ENCODE data around the gene CACNG4. TPM values are rescaled to one million over a fixed set of nuclear protein-coding genes. Genes with fewer than 3 reads are reported as not detected.

The CACNG4 gene
- total and polyA plus RNA-seq, 2 of the 4 experiments (the other 2 are of a cell fraction): under 0.01 to 0.53 TPM

DNA sequence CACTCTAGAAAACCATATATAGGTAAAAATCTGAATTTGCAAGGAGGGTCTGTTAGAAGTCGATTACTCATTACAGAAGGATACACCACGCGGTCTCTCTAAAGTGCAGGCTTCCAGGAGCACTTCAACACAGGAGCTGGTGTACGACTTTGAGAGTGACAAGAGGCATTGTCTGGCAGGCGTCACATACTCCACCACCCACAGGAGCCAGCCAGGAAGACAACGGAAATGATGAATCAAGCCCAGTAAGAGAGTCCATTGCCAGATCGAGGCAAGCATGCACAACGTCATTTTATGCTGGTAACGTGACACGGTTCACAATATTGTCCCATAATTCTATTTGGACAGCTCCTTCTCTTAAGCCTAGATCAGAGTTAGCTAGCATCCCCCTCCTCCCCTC lies 15.0 kb upstream of the CACNG4 start:
- WGBS, 2 experiments (ENCODE audit: extremely low coverage in 2 of 2, insufficient read length in 1 of 2): 100% methylated on average over 2 of the region's 10 CpGs; no CpG with 5 or more reads in 1 of the 2 experiments
- H3K23ac ChIP-seq (ENCODE audit: low read depth, low read length): no peak overlapping the region
- H3K4me2 ChIP-seq (ENCODE audit: low read depth, low read length): no peak overlapping the region
- H3K4me3 ChIP-seq (ENCODE audit: insufficient read depth, low read depth, low read length): no peak overlapping the region
- ChIA-PET POLR2A (ENCODE audit: unreplicated experiment) (no interaction called here), CTCF (interaction anchor here (0.6 kb wide), 1 partner anchor 36 kb away, joined by 3 read pairs; no protein-coding TSS in a partner anchor)
- no peak overlapping the region for H4K8ac ChIP-seq (ENCODE audit: low read depth in 2 of 2, low read length in 2 of 2)
- H4K5ac ChIP-seq (ENCODE audit: low read depth, low read length): no peak overlapping the region
- H3K4ac ChIP-seq (ENCODE audit: low read depth, low read length): no peak overlapping the region
- no peak overlapping the region for H2AK9ac ChIP-seq (replicated peaks; ENCODE audit: low read depth, low read length, poor library complexity)
- H3K27ac ChIP-seq (ENCODE audit: insufficient read depth, low read length): no peak overlapping the region
- H4K91ac ChIP-seq (ENCODE audit: insufficient read depth, low read depth, low read length): no peak overlapping the region
- in situ Hi-C loops (cut with MboI; ENCODE audit: low sequenced_read_pairs): no loop called here
- no peak overlapping the region for H3K56ac ChIP-seq (ENCODE audit: extremely low read depth, insufficient read depth, low read length)
- H3K36me3 ChIP-seq (ENCODE audit: control insufficient read depth, insufficient read depth, low read length): no peaks in the 10 kb centered on the region
- dilution Hi-C loops (cut with HindIII; ENCODE audit: low sequenced_read_pairs, unreplicated experiment): no loop called here
- ATAC-seq (ENCODE audit: low read depth): no peak
- peak; percentile 8 for DNase-seq
- H2AK5ac ChIP-seq (ENCODE audit: low read depth, low read length): no peak overlapping the region
- H2BK120ac ChIP-seq (ENCODE audit: low read depth, low read length): no peak overlapping the region
- BruUV-seq (replicated peaks): no TSS peak
- no peak overlapping the region for H3K9ac ChIP-seq (ENCODE audit: low read depth, low read length)
- no peaks in the 10 kb centered on the region for H3K9me3 ChIP-seq (ENCODE audit: control insufficient read depth, insufficient read depth, low read length)
- peaks cover 27% of the 10 kb centered on the region for H3K9me1 ChIP-seq (ENCODE audit: insufficient read depth, low read length)
- H3K4me1 ChIP-seq (ENCODE audit: control insufficient read depth, insufficient read depth, low read length): peaks cover 20% of the 10 kb centered on the region
- H3K27me3 ChIP-seq (ENCODE audit: control insufficient read depth, insufficient read depth, low read length): peaks cover 8% of the 10 kb centered on the region; the same call in 1 of the 2 replicates
- H2BK20ac ChIP-seq (ENCODE audit: low read depth, low read length): no peak overlapping the region
- TF ChIP-seq, protein P1, sequence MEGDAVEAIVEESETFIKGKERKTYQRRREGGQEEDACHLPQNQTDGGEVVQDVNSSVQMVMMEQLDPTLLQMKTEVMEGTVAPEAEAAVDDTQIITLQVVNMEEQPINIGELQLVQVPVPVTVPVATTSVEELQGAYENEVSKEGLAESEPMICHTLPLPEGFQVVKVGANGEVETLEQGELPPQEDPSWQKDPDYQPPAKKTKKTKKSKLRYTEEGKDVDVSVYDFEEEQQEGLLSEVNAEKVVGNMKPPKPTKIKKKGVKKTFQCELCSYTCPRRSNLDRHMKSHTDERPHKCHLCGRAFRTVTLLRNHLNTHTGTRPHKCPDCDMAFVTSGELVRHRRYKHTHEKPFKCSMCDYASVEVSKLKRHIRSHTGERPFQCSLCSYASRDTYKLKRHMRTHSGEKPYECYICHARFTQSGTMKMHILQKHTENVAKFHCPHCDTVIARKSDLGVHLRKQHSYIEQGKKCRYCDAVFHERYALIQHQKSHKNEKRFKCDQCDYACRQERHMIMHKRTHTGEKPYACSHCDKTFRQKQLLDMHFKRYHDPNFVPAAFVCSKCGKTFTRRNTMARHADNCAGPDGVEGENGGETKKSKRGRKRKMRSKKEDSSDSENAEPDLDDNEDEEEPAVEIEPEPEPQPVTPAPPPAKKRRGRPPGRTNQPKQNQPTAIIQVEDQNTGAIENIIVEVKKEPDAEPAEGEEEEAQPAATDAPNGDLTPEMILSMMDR (conservative IDR thresholded peaks at IDR 0.05; ENCODE audit: low read depth, low read length): no peak
- no peak for TF ChIP-seq CHD1 (IDR thresholded peaks at IDR 0.05; ENCODE audit: low read depth, low read length)
- no peak overlapping the region for H2AFZ ChIP-seq (replicated peaks; ENCODE audit: low read length, poor library complexity)
- no peaks in the 10 kb centered on the region for H4K20me1 ChIP-seq (ENCODE audit: insufficient read depth, low read length)
- no peak overlapping the region for H2BK5ac ChIP-seq (ENCODE audit: low read depth, low read length, poor library complexity, severe bottlenecking)
- H3K18ac ChIP-seq (ENCODE audit: low read depth, low read length): no peak overlapping the region
- H3K14ac ChIP-seq (replicated peaks; ENCODE audit: low read depth, low read length): no peak overlapping the region
- no peak overlapping the region for H2BK15ac ChIP-seq (ENCODE audit: low read depth, low read length)
- H3K79me1 ChIP-seq (ENCODE audit: low read depth in 1 of 2, low read length in 2 of 2): no peaks in the 10 kb centered on the region
- intact Hi-C loops (cut with micrococcal nuclease): no loop called here

Measured in IMR-90 (cell line).